Muscle layer of duodenum (tissue), 2 donors: ENCODE results near the gene CES2.
"Not testable (repeated sequence)": the region's sequence is repeated elsewhere in the genome, so short reads cannot be mapped to it uniquely, and the experiment has no call there.

ENCODE experiments used
- H3K27ac ChIP-seq: one replicate; pipeline ENCODE4 v1.7.0; 2013; ENCODE audit warnings: mild to moderate bottlenecking, low read length
- H3K27me3 ChIP-seq: one replicate; pipeline ENCODE4 v1.7.0; 2013; ENCODE audit warnings: low read depth, mild to moderate bottlenecking, control low read depth, low read length
- H3K36me3 ChIP-seq, 2 donors: one replicate each; pipeline ENCODE4 v1.7.0; 2013; ENCODE audit warnings: low read length in 2 of 2, control low read depth in 1 of 2, mild to moderate bottlenecking in 1 of 2; ENCODE audit not compliant: insufficient read depth in 2 of 2, control insufficient read depth in 1 of 2
- H3K4me1 ChIP-seq, 2 donors: one replicate each; pipeline ENCODE4 v1.7.0; 2013; ENCODE audit warnings: low read length in 2 of 2, mild to moderate bottlenecking in 2 of 2, control low read depth in 1 of 2, moderate library complexity in 1 of 2; ENCODE audit not compliant: insufficient read depth in 2 of 2, control insufficient read depth in 1 of 2
- H3K4me3 ChIP-seq, 2 donors: one replicate each; pipeline ENCODE4 v1.7.0; 2013; ENCODE audit warnings: low read length in 2 of 2, low read depth in 1 of 2, mild to moderate bottlenecking in 1 of 2
- H3K9me3 ChIP-seq, 2 donors: one replicate each; pipeline ENCODE4 v1.7.0; 2013; ENCODE audit warnings: low read length in 2 of 2, control low read depth in 1 of 2, mild to moderate bottlenecking in 1 of 2; ENCODE audit not compliant: control insufficient read depth in 1 of 2
- donor health status: healthy.

CES2 gene

DNA sequence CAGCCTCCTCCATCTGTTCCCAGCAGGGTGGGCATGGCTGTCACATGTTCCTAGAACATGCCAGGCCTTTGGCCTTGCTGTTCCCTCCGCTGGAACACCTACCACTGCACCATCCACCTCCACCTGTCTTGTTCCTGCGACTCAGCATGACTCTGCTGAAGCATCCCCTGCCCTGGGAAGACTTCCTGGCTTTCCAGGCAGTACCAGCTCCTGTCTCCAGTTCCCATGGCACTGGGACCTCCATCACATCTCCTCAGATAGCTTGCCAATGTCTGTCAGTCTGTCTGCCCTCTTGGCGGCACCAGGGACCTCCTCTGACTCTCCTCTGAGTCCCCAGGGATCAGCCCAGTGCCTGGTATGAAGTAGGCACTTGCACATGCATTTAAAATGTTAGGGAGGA lies 39.3 kb upstream of the CES2 start:
- H3K27me3 ChIP-seq, result no peaks in the 10 kb centered on the region
- no peaks in the 10 kb centered on the region for H3K9me3 ChIP-seq
- H3K4me1 ChIP-seq, result peaks cover 16 to 26% of the 10 kb centered on the region in 2 donors
- H3K4me3 ChIP-seq, result no peak overlapping the region
- peaks cover 0 to 3% of the 10 kb centered on the region in 2 donors for H3K36me3 ChIP-seq
- H3K27ac ChIP-seq, result peak overlapping the region; percentile 14

DNA sequence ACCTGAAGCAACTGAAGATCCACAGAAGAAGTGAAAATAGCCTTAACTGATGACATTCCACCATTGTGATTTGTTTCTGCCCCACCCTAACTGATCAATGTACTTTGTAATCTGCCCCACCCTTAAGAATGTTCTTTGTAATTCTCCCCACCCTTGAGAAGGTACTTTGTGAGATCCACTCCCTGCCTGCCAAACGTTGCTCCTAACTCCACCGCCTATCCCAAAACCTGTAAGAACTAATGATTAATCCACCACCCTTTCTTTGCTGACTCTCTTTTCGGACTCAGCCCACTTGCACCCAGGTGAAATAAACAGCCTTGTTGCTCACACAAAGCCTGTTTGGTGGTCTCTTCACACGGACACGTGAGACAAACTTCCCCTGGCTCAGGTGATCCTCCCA lies 38.6 kb upstream of the CES2 start:
- peaks cover 20 to 33% of the 10 kb centered on the region in 2 donors for H3K4me1 ChIP-seq
- not testable (repeated sequence) for H3K4me3 ChIP-seq, H3K36me3 ChIP-seq, H3K9me3 ChIP-seq, H3K27me3 ChIP-seq
- peak overlapping the region; percentile 14 for H3K27ac ChIP-seq

DNA sequence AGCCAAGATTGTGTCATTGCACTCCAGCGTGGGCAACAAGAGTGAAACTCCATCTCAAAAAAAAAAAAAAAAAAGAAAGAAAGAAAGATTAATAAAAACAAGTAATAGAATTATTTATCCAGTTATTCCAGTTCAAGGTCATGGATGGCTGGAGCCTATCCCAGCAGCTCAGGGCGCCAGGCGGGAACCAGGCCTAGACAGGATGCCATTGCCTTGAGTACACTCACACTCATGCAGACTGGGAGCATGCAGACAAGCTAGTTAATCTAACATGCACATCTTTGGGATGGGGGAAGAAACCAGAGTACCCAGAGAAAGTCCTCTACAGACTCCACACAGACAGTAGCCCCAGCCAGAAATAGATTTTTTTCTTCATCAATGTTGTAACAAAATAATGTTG lies 37.1 kb upstream of the CES2 start:
- no peak overlapping the region for H3K27ac ChIP-seq
- peaks cover 20 to 45% of the 10 kb centered on the region in 2 donors for H3K4me1 ChIP-seq
- H3K9me3 ChIP-seq, result no peaks in the 10 kb centered on the region
- H3K27me3 ChIP-seq, result no peaks in the 10 kb centered on the region
- H3K36me3 ChIP-seq, result no peaks in the 10 kb centered on the region
- H3K4me3 ChIP-seq, result no peak overlapping the region

DNA sequence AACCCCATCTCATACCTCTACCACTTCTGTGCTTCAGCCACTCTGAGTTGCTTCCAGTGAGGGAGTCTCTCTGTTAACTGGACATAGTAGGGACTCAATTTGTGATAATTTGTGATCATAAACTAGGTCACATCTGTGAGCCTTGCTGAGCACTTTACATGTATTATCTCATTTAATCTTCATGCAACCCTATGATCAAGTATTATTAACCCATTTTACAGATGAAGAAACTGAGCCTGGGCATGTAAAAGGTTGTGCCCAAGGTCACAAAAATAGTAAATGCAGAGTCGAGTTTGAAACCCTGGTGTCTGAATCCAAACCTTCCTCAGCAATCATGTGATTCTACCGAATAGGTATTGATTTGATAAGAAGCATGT lies 36.4 kb upstream of the CES2 start:
- Histone ChIP-seq H3K36me3 (no peaks in the 10 kb centered on the region), H3K4me1 (peaks cover 20 to 52% of the 10 kb centered on the region in 2 donors), H3K27me3 (no peaks in the 10 kb centered on the region), H3K27ac (no peak overlapping the region), H3K4me3 (no peak overlapping the region), H3K9me3 (no peaks in the 10 kb centered on the region)

DNA sequence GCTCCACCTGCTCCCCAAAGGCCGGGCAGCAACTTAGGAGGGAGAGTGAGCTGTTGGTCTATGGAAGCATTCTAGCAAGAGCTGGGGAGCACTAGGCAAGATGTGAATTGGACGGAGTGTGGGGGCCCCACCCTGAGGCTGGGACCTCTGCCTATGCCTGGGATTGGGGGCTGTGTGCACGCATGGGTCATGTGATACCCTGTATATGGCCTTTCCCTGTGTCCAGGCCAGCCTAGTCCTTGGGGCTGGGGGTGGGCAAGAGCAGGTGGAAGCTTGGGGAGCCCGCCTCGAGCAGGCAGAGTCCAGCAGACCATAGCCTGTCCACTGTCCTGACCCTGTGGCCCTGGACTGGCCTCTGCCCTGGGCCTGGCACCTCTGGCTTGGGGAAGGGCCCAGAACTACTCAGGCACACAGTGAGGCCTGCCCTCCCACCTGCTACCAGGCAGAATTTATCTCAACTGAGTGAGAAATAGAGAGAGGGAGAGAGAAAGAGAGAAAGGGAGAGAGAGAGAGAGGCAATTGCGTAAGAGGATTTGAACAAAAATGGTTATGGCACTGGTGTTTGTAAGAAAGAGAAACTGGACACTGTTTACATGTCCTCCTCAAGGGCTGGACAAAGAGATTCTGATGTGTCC lies 35.9 kb upstream of the CES2 start:
- Histone ChIP-seq H3K27ac (peak overlapping the region; percentile 85), H3K4me3 (peak overlapping the region in 1 of 2 donors; percentile 16), H3K9me3 (no peaks in the 10 kb centered on the region), H3K27me3 (no peaks in the 10 kb centered on the region), H3K4me1 (peaks cover 20 to 56% of the 10 kb centered on the region in 2 donors), H3K36me3 (no peaks in the 10 kb centered on the region)

DNA sequence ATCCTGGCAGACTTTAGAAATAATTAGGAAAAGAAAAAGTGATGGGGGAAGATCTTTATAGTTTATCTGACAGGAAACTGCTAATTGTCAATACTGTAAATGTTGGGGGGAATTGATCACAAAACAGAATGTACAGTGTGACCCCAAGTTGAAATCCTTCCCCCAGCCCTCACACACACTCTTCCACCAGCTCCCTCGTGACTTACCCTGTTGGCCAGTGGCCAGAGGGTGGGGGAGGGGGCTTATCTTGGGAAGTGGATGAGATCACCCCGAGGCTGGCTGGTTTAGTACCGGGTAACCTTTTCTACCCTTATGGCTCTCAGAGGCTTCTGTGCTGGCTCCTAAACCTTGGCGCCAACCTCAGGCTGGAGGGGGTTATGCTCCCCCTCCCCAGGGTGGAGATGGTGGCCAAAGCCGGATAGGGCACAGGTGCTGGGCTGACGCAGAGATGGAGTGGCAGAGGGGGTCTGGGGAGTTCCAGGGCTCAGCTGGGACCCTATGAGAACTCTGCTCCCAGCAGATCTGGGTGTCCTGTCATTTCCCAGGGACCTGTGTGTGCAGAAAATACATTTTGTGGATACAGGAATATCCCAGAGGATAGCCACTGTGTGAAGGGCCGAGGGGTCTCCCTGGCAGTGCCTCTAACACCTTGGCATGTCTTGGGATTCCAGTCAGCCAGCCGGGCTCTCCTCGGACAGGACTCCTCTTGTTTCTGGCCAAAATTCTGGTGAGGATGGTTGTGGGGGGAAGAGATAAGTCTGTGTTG lies 35.2 kb upstream of the CES2 start:
- peaks cover 22 to 59% of the 10 kb centered on the region in 2 donors for H3K4me1 ChIP-seq

DNA sequence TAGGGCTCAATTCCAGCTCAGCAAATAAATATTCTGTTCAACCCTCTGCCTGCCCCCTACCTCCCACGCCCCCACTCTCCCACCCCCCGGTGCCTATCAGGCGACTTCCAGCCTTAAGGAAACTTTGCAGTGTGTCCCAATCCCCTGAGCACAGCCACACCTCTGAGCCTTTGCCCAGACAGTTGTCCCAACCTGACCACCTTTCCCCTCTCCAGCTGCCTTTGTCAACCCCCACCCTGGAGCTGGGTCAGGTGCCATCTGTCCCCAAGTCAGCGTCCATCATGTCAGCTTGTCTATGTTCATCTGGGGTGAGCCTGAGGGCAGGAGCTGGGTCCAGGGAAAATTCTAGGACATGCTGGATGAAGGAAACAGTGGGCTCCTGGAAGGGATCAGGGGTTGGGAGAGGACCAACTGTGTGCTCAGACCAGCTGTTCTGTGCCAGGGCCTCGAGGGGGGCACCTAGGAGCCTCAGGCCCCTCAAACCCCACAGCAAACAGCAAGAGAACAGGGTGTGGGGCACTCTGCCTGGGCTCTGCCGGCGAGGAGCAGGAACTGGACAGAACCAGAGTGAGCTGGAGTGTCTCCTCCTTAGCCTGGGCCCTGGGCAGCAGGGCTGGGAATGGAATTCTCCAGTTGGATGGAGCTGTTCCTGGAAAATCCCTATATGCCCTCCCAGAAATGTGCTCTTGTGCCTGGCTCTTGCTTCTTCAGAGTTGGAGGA lies 34.4 kb upstream of the CES2 start:
- Histone ChIP-seq H3K27ac (peak overlapping the region; percentile 85), H3K4me1 (peaks cover 27 to 66% of the 10 kb centered on the region in 2 donors), H3K9me3 (no peaks in the 10 kb centered on the region), H3K27me3 (no peaks in the 10 kb centered on the region), H3K36me3 (no peaks in the 10 kb centered on the region), H3K4me3 (no peak overlapping the region)

More for the DNA sequence above, 35.2 kb upstream of the CES2 start:
- H3K27ac ChIP-seq, result peak overlapping the region; percentile 85
- H3K36me3 ChIP-seq, result no peaks in the 10 kb centered on the region
- H3K27me3 ChIP-seq, result no peaks in the 10 kb centered on the region
- H3K9me3 ChIP-seq, result no peaks in the 10 kb centered on the region
- no peak overlapping the region for H3K4me3 ChIP-seq

DNA sequence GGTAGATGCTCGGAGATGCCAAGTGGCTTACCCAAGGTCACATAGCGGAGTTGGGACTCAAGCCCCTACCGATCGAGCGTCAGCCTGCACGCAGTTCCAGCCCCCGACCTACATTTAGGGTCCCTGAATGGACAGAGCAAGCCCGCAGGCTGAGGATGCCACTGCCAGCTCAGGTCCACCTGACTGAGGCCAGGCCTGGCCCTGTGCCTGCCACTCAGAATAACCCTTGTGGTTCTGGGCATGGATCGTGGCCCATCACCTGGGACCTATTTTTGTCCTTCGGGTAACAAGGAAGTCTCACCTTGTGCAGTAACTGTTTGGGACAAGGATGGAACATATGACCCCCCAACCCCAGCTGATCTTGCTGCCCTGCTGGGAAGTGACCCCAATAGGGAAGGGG lies 33.7 kb upstream of the CES2 start:
- H3K27me3 ChIP-seq, result no peaks in the 10 kb centered on the region
- H3K4me1 ChIP-seq, result peaks cover 27 to 66% of the 10 kb centered on the region in 2 donors
- H3K4me3 ChIP-seq, result no peak overlapping the region
- peak overlapping the region; percentile 85 for H3K27ac ChIP-seq
- H3K9me3 ChIP-seq, result no peaks in the 10 kb centered on the region
- H3K36me3 ChIP-seq, result no peaks in the 10 kb centered on the region

DNA sequence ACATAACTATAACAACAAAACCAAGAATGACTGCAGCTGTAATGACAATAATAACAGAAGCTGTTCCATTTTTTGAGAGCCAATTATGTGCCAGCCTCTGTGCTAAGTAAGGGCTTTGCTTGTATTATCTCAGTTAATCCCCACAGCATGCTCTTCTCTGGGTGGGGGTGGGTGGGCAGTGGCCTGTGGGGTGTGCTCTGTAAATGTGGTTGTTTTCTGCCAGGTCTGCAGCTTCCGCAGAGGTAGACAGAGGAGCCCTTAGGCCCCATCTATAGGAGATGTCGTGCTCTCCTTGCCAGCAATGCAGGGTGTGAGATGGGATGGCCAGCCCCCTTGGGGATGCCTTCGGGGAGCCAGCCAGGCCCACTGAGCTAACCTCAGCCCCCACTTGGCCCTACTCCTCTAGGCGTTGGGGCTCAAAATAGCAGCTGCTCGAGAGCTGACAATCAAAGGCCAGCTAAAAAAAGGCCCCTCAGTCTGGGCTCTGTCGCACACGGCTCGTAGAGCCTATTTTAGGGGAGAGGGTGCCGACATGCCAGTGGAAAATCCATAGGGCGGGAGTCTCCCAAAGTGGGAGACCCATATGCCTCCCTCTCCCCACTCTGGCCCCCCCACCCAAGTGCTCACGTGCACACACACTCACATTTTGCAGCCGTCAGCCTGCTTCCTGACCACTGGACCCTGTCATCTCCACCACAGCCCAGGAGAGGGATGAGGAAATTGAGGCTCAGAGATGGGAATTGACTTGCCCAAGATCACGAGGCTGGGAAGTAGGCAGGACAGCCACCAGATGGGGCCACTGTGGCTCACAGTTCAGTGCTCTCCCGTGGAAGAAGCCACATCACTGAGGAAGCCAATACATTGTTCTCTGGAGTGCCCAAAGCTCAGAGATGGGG lies 32.4 kb upstream of the CES2 start:
- Histone ChIP-seq H3K27me3 (no peaks in the 10 kb centered on the region), H3K4me3 (no peak overlapping the region), H3K9me3 (no peaks in the 10 kb centered on the region), H3K36me3 (no peaks in the 10 kb centered on the region), H3K4me1 (peaks cover 27 to 66% of the 10 kb centered on the region in 2 donors), H3K27ac (peak overlapping the region; percentile 31)

DNA sequence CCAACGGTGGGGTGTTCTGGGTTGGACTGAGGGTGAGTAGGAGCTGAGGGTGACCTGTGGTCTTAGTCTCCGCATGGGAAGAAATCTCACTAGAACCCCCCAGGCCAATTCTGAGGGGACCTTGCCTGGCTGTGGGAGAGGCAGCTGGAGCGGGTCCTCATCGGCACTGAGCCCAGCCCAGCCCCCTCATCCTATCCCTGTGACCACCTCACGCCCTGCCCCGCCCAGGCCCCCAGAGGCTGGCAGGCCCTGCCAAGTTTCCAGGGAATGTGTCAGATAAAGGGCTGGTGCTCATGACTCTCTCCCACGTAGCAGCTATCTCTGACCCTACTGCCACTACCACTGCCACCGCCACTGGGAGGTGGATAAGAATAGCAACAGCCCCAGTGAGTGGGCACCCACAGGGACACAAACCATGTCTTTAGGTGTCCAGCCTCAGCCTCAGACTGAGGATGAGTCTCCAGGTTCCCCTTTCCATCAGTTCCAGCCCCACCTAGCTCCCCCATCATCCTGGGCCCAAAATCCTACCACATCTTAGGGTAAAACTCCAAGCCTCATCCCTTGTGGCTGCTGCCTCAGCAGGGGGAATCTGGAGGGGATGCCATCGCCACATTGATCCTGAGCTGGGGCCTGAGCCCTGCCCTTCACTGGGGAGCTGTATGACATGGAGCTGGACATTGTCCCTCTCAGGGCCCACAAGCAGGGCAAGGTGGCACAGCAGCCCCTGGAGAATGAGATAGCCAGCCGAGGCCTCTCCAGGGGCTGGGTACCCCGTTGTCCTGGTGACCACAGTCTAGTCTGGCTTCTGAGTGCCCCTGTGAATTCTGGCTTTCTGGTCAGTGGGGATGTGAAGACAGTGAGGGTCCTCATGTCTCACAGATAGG lies 31.5 kb upstream of the CES2 start:
- no peaks in the 10 kb centered on the region for H3K27me3 ChIP-seq
- H3K36me3 ChIP-seq, result no peaks in the 10 kb centered on the region
- no peaks in the 10 kb centered on the region for H3K9me3 ChIP-seq
- peaks cover 27 to 61% of the 10 kb centered on the region in 2 donors for H3K4me1 ChIP-seq
- H3K27ac ChIP-seq, result peak overlapping the region; percentile 31
- H3K4me3 ChIP-seq, result no peak overlapping the region
